Loucy (cell line): ENCODE measurements around the gene EDRF1.
"Not testable (repeated sequence)": the region's sequence is repeated elsewhere in the genome, so short reads cannot be mapped to it uniquely, and the experiment has no call there.

Experiments used
- H2AFZ ChIP-seq: fragments of 200-600 bp; sonication (generic); 2 replicates; pipeline ENCODE4 v1.6.0; 2016; ENCODE audit warnings: antibody characterized with exemption, mild to moderate bottlenecking, low read length, moderate library complexity
- H3F3A ChIP-seq: fragments of 200-600 bp; 2 replicates; pipeline ENCODE4 v1.6.0; 2016; ENCODE audit warnings: antibody characterized with exemption, low read depth, mild to moderate bottlenecking
- H3K27me3 ChIP-seq: fragments of 200-600 bp; sonication (generic); 2 replicates; pipeline ENCODE4 v1.6.1; 2014; ENCODE audit warnings: low read length, mild to moderate bottlenecking; ENCODE audit not compliant: insufficient read depth, poor library complexity, severe bottlenecking
- H3K36me3 ChIP-seq: fragments of 200-600 bp; sonication (generic); 2 replicates; pipeline ENCODE4 v1.6.1; 2016; ENCODE audit warnings: low read length; ENCODE audit not compliant: insufficient read depth
- H3K4me1 ChIP-seq: fragments of 200-600 bp; sonication (generic); 2 replicates; pipeline ENCODE4 v1.5.1; 2014; ENCODE audit warnings: low read length, mild to moderate bottlenecking; ENCODE audit not compliant: insufficient read depth, poor library complexity, severe bottlenecking
- H3K4me2 ChIP-seq: fragments of 200-600 bp; sonication (generic); 2 replicates; pipeline ENCODE4 v1.6.0; 2014; ENCODE audit warnings: antibody characterized with exemption, low read length, low read depth, mild to moderate bottlenecking; ENCODE audit not compliant: poor library complexity, severe bottlenecking
- H3K4me3 ChIP-seq: fragments of 200-600 bp; sonication (generic); 2 replicates; pipeline ENCODE4 v1.5.1; 2014; ENCODE audit warnings: low read length, mild to moderate bottlenecking, mixed read lengths; ENCODE audit not compliant: poor library complexity, severe bottlenecking
- H3K79me2 ChIP-seq: fragments of 200-600 bp; sonication (generic); 2 replicates; pipeline ENCODE4 v1.6.1; 2014; ENCODE audit warnings: low read length; ENCODE audit not compliant: insufficient read depth
- H3K9ac ChIP-seq: fragments of 200-600 bp; sonication (generic); 2 replicates; pipeline ENCODE4 v1.6.0; 2014; ENCODE audit warnings: mild to moderate bottlenecking, low read depth, low read length, moderate library complexity; ENCODE audit not compliant: poor library complexity, severe bottlenecking
- H3K9me2 ChIP-seq: fragments of 200-600 bp; sonication (generic); replicated peaks from 2 replicates; pipeline ENCODE4 v1.6.1; 2016; ENCODE audit warnings: low read depth, low read length, mixed read lengths
- H3K9me3 ChIP-seq: fragments of 200-600 bp; sonication (generic); 2 replicates; pipeline ENCODE4 v1.6.1; 2014; ENCODE audit warnings: mild to moderate bottlenecking, antibody characterized with exemption, low read length, low read depth; ENCODE audit not compliant: insufficient read depth
- H4K20me1 ChIP-seq: fragments of 200-600 bp; sonication (generic); 2 replicates; pipeline ENCODE4 v1.6.0; 2014; ENCODE audit warnings: antibody characterized with exemption, low read length, mild to moderate bottlenecking; ENCODE audit not compliant: insufficient read depth, poor library complexity, severe bottlenecking
- EZH2phosphoT487 ChIP-seq: fragments of 200-600 bp; IDR thresholded peaks from 2 replicates; pipeline ENCODE4 v1.6.1; 2018; ENCODE audit warnings: antibody characterized with exemption, mild to moderate bottlenecking, moderate library complexity, borderline replicate concordance
- TF ChIP-seq, protein P1 (sequence below): fragments of 200-600 bp; sonication (generic); conservative IDR thresholded peaks from 2 replicates; pipeline ENCODE4 v1.5.1; 2014; ENCODE audit warnings: mild to moderate bottlenecking, antibody characterized with exemption, low read length

The EDRF1 gene

DNA sequence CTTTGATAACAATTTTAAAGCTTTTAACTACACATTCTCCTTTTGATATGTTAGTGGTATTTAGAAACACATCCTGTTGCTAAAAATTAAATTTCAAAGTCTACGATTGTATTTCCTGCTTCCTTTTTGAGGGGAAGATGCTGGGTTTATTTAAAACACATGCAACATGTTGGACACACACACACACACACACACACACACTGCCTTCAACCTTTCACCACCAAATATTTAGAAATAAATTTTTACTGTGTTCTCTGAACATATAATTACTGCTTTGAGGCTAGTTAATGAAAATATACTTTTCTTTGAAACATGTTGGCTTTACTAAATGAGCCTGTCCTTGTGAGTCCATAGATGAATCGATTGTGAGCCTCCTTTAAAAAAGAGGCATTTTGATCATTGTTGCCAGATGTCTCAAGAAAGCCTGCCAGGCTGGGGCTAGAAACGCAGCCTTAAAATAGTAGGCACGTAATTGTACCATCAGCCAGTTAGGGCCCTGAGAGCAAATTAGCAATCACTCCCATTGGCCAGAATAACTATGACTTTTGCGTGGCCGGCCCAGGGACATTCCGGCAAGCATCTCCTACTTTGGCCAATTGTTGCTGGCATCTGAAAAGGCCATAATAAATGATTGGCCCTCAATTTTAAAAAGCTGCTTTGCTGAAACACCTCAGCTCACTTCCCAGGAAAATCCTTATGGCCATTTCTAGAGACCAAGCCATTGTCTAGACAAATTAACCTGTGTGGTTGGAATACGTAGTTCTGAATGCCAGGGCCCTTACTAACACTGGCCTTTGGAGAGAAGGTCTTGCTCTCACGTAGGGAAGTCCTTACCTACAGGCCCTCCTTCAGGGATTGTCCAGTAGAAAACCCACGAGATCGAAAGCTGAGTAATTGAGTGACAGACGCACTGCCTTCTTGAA is 26.6 kb upstream of the EDRF1 start:
- no peak for TF ChIP-seq EZH2phosphoT487
- TF ChIP-seq, protein P1, sequence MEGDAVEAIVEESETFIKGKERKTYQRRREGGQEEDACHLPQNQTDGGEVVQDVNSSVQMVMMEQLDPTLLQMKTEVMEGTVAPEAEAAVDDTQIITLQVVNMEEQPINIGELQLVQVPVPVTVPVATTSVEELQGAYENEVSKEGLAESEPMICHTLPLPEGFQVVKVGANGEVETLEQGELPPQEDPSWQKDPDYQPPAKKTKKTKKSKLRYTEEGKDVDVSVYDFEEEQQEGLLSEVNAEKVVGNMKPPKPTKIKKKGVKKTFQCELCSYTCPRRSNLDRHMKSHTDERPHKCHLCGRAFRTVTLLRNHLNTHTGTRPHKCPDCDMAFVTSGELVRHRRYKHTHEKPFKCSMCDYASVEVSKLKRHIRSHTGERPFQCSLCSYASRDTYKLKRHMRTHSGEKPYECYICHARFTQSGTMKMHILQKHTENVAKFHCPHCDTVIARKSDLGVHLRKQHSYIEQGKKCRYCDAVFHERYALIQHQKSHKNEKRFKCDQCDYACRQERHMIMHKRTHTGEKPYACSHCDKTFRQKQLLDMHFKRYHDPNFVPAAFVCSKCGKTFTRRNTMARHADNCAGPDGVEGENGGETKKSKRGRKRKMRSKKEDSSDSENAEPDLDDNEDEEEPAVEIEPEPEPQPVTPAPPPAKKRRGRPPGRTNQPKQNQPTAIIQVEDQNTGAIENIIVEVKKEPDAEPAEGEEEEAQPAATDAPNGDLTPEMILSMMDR, result no peak
- H3K4me3 ChIP-seq, result no peak overlapping the region
- no peaks in the 10 kb centered on the region for H3K27me3 ChIP-seq
- H3F3A ChIP-seq, result no peaks in the 10 kb centered on the region
- no peak overlapping the region for H3K4me2 ChIP-seq
- no peaks in the 10 kb centered on the region for H3K36me3 ChIP-seq
- H2AFZ ChIP-seq, result no peak overlapping the region
- no peak overlapping the region for H3K9ac ChIP-seq
- H4K20me1 ChIP-seq, result no peaks in the 10 kb centered on the region
- H3K4me1 ChIP-seq, result no peaks in the 10 kb centered on the region
- no peaks in the 10 kb centered on the region for H3K9me2 ChIP-seq
- no peaks in the 10 kb centered on the region for H3K9me3 ChIP-seq
- H3K79me2 ChIP-seq, result no peaks in the 10 kb centered on the region

DNA sequence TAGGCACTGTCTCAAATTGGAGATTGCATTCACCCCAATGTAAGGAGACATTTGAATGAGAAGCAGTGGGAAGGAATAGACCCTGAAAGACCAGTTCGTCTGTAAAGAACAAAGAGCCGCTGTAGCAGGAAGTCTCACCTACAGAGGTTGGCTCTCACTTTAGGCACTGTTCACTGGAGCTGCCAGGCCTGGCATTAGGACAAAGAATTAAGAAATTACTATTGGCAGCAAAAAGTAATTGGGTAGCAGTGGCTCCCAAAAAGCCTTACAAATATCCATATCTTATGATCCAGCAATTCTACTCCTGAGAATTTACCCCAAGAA is 26.0 kb upstream of the EDRF1 start:
- no peaks in the 10 kb centered on the region for H3K36me3 ChIP-seq
- TF ChIP-seq, protein P1, result no peak
- no peak for TF ChIP-seq EZH2phosphoT487
- no peaks in the 10 kb centered on the region for H3F3A ChIP-seq
- H3K9me2 ChIP-seq, result no peaks in the 10 kb centered on the region
- no peak overlapping the region for H3K4me3 ChIP-seq
- H2AFZ ChIP-seq, result no peak overlapping the region
- H3K4me1 ChIP-seq, result no peaks in the 10 kb centered on the region
- H3K9ac ChIP-seq, result no peak overlapping the region
- H4K20me1 ChIP-seq, result no peaks in the 10 kb centered on the region
- no peaks in the 10 kb centered on the region for H3K79me2 ChIP-seq
- H3K4me2 ChIP-seq, result no peak overlapping the region
- no peaks in the 10 kb centered on the region for H3K27me3 ChIP-seq
- H3K9me3 ChIP-seq, result no peaks in the 10 kb centered on the region

DNA sequence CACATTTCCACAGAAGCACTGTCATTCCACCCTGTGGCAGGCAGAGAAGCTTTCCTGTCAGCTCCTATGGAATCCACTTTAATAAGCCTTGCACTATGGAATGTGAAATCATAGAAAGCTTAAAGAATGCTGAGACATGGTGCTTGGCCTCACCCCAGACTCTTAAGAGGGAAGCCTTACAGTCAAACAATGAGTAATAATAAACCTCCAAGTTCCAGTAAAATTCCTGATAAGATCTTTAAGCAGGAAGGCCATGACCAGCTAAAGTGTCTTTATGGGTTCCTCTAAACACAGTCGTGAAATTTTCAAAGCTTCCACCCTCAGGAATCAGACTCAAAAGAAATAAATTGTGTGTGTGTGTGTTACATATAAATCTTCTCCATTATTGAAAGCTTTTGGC is 24.6 kb upstream of the EDRF1 start:
- Histone ChIP-seq H3K9me2 (no peaks in the 10 kb centered on the region), H3K4me3 (no peak overlapping the region), H3K9me3 (no peaks in the 10 kb centered on the region), H3K9ac (no peak overlapping the region), H2AFZ (no peak overlapping the region), H3K79me2 (no peaks in the 10 kb centered on the region), H3K36me3 (no peaks in the 10 kb centered on the region), H4K20me1 (no peaks in the 10 kb centered on the region), H3F3A (no peaks in the 10 kb centered on the region), H3K4me1 (no peaks in the 10 kb centered on the region), H3K4me2 (no peak overlapping the region), H3K27me3 (no peaks in the 10 kb centered on the region)
- TF ChIP-seq, protein P1, result no peak
- TF ChIP-seq EZH2phosphoT487, result no peak

DNA sequence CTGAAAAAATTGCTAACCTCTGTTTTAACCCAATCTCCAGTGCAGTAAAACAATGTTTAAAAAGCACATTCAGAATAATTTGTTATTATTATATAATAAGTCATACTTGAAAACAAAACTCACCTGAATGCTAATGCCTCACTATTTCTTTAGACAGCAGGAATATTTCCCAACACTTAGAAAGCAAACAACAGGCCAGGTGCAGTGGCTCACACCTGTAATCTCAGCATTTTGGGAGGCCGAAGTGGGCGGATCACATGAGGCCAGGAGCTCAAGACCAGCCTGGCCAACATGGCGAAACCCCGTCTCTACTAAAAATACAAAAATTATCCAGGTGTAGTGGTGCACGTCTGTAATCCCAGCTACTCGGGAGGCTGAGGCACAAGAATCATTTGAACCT is 22.6 kb upstream of the EDRF1 start:
- not testable (repeated sequence) for H3K4me2 ChIP-seq, H3F3A ChIP-seq, H3K9me2 ChIP-seq, H3K36me3 ChIP-seq, H4K20me1 ChIP-seq, H2AFZ ChIP-seq, H3K4me1 ChIP-seq, H3K4me3 ChIP-seq, H3K9me3 ChIP-seq, H3K79me2 ChIP-seq, H3K9ac ChIP-seq, H3K27me3 ChIP-seq
